ENCODE measurements around the gene KIF26B.

GRCh38 chr1:245710961-245711903 is 556.4 kb downstream of the KIF26B start:
- TF ChIP-seq CTCF (IDR thresholded peaks at IDR 0.05; ENCODE audit: borderline replicate concordance, extremely low read depth, low read length, poor library complexity, severe bottlenecking) (no peak), EZH2 (IDR thresholded peaks at IDR 0.05; ENCODE audit: borderline replicate concordance, low read depth, low read length, severe bottlenecking) (no peak)

Data from DND-41 (cell line).